ENCODE measurements around the gene GINS1.
A peak's percentile ranks its signal among the peaks of the same experiment; 100 is the strongest.
"Not testable (repeated sequence)": the region's sequence is repeated elsewhere in the genome, so short reads cannot be mapped to it uniquely, and the experiment has no call there.

The GINS1 gene

GRCh38 chr20:25389858-25390537 is 17.5 kb upstream of the GINS1 start:
- peak; percentile 5 for DNase-seq (ENCODE audit: low read depth)

DNA sequence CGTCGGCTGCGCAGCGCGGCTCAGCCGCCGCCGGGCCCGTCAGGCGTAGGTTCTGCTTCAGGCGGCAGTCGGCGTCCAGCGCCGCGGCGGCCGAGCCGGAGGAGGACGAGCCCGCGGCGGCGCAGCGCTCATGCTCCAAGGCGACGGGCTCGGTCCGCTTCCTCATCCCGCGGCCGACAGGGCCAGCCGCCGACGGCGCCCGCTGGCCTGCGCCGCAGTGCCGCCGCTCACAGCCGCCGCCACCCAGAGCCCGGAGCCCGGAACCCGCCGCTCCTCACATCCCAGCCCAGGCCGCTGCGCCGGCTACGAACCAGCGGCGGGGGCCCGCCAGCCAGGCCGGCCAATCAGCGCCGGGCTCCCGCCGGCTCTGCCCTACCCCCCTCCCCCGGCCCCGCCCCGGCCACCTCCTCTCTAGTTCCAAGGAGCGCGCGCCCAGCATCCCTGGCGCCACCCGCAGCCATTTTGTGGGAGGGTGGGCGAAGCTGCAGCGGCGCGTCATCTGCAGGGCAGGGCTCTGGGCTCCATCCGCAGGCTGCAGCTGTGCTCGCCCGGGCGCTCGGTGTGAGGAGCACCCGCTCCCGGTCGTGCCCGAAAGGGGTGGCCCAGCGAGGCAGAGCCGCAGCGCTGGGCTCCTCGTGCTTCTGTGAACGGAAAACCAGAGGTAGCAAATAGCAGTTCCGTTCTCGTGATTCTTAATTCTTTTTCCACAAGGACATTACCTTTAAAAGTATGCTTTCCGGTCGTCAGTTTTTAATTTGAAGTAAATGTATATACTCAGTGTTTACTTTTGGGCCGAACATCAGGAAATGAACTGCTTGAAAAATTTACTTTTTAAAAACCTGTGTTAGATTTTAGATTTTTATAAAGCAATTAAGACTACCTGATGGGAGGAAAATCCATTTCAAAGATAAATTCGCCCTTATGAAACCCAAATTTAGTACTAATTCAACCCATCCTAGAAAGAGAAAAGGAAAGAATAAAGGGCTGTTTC is 16.6 kb upstream of the GINS1 start, which contains the start of gene ABHD12:
Gene ABHD12, minus strand, starts transcription at position 298 of the 991 bp plus-strand sequence. Its CDS starts 132 bp downstream, at position 166.
- DNase-seq (ENCODE audit: low read depth): peak; percentile 92

GRCh38 chr20:25394276-25394675 is 13.2 kb upstream of the GINS1 start:
- DNase-seq (ENCODE audit: low read depth): no peak

DNA sequence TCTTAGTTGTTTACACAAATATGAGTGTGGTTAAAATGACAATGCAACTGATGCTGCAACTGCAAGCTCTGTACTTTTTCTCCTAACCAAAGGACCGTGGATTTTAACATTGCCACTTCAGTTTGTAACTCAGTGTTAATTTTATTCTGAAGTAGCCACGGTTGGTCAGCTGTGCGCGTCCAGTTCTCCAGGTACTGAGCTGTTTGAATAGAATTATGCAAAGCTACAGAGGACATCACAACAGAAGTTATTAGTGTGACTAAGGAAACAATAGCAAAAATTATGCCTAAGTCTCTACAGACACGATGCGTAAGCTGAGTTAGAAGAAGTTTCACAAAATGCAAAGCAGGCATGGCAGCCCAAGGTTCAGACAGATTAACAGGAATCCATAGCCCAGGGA is 12.5 kb upstream of the GINS1 start:
- no peak for DNase-seq (ENCODE audit: low read depth)

- no peak for DNase-seq (ENCODE audit: low read depth)
These were observed 10.4 kb upstream of the GINS1 start for GRCh38 chr20:25397096-25397495.

- no peak for DNase-seq (ENCODE audit: low read depth)
These were observed 9.7 kb upstream of the GINS1 start for GRCh38 chr20:25397821-25398220.

- DNase-seq (ENCODE audit: low read depth): no peak
These were observed 9.0 kb upstream of the GINS1 start for GRCh38 chr20:25398376-25399036.

DNA sequence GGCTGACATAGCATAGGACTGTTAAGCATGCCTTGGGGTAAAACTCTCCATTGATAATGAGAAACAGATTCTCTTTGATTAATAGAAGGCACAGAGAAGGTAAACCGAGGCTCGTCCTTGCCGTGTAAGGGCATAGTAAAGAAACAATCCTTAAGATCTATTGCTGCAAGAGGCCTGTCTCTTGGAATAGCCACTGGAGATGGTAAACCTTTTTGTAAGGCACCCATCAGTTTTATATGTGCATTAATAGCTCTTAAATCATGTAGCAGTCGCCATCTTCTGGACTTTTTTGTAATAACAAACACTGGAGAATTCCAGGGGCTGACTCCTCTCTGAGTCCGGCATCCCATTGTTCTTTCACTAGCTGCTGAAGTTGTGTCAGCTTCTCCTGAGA is 8.4 kb upstream of the GINS1 start:
- no peak for DNase-seq (ENCODE audit: low read depth)

DNA sequence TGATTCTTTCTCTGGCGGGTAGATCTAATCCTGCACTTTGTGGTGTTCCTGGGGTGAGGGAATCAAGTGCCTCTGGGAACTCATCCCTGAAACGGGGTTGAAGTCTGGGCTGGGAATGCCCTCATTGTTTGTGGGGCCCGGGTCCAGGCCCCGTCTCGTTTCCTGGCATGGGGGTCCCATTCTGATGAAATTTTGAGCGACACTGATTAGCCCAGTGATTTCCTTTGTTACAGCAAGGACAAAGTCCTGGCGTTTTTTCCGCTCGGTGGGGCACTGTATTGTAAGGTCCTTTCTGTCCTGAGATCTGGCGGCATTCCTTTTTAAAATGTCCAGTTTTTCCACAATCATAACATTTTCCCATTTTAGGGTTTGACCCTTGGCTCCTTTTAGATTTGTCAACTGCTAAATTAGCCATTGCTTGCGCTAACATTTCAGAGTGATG is 7.2 kb upstream of the GINS1 start:
- not testable (repeated sequence) for DNase-seq (ENCODE audit: low read depth)

GRCh38 chr20:25402583-25402982 is 4.9 kb upstream of the GINS1 start:
- DNase-seq (ENCODE audit: low read depth): no peak

DNA sequence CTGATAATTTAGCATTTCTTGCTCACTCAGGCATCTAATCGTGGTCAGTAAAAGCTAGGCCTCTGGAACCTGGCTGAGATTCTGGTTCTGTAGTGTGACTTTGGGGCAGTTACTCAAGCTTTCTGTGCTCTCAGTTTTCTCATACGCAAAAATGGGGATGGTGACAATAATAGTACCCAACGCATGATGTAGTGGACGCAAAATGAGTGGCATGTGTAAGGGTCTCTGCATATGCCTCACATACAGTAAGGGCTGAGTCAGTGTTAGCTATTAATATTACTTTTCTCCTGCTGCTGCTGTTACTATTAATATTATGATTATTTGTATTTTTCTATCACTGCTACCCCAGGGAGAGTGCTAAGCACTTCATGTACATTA is 686 bp downstream of the GINS1 start:
- no peak for DNase-seq (ENCODE audit: low read depth)

DNA sequence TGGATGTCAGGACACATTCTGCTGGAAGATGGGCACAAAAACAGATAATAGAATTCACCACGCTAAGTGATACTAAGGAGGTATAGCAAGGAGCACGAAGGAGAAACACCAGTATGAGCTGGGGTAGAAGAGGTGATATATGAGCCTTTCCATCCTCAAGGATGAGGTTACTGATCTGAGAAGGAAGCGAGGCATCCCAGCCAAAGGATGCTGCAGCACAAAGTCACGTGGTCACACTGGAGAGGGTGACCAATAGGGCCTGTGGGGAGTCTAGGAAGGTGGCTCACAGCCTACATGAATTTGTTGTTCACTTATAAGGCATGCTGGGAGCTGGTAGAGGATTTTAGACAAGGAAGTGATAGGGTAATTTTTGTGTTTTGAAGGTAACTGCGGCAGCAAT is 1.4 kb downstream of the GINS1 start:
- DNase-seq (ENCODE audit: low read depth): no peak

DNA sequence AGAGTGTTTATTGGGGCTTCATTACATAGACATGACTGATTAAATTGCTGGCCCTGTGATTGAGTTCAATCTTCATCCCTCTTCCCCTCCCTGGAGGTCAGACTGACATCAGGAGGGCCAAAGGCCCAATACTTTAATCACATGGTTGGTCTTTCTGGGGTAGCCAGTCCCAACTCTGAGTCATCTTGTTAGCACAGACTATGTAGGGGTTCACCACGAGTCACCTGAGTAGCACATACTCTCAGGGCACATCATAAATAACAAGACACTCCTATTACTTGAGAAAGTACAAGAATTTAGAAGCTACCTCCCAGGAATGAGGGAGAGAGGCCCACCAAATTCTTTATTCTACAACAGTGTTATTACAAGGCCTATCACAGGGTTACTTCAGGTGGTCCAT is 11.3 kb downstream of the GINS1 start:
- no peak for DNase-seq (ENCODE audit: low read depth)

DNA sequence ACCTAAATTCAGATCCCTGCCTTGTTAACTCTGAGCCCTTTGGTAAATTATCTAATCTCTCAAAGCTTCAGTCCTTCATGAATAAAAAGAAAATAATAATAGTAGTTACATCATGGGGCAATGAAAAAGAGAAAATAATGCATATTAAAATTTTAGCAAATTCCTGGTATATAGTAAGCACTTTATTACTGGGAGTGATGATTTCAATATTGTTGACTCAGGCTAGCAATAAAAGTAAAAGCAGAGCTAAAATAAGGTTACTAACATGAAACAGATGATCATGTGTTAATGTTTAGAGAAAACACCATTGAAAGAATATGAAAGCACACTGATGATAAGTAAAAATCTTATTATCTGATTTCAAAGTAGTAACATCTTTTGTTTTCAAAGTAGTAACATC is 13.6 kb downstream of the GINS1 start:
- no peak for DNase-seq (ENCODE audit: low read depth)

GRCh38 chr20:25422032-25422431 is 14.6 kb downstream of the GINS1 start:
- no peak for DNase-seq (ENCODE audit: low read depth)

DNA sequence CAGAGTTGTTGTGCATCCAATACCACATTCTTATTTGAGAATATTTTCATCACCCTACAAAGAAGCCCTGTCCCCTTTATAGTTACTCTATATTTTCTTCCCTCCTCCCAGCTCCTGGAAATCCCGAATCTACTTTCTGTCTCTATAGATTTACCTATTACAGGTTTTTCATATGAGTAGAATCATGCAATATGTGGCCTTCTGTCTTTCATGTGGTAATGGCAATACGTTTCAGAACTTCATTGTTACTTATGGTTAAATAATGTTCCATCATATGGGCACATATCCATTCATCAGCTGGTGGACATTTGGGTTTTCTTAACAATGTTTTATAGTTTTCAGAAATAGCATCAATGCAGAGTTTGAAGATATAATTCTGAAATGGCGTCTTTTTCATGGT is 17.1 kb downstream of the GINS1 start:
- no peak for DNase-seq (ENCODE audit: low read depth)

DNA sequence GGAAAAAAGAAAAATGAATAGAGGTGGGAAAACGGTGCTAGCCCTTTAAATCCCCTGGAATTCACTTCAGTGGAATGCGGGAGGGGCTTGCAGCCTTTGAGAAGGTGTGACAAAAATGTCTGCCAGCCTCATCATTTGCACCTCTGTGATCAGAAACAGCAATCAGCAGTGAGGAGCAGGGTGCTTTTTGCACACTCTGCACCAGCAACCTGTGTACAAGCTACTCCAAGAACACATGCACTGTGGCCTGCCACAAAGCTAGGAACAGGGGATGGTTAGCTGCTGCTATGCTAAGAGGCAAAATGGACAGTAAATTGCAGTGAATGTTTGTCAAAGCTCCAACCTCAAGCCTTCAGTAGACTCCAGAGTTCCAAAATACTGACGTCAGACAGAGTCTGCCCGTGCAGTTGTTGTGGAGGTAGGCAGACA is 29.7 kb downstream of the GINS1 start:
- no peak for DNase-seq (ENCODE audit: low read depth)

DNA sequence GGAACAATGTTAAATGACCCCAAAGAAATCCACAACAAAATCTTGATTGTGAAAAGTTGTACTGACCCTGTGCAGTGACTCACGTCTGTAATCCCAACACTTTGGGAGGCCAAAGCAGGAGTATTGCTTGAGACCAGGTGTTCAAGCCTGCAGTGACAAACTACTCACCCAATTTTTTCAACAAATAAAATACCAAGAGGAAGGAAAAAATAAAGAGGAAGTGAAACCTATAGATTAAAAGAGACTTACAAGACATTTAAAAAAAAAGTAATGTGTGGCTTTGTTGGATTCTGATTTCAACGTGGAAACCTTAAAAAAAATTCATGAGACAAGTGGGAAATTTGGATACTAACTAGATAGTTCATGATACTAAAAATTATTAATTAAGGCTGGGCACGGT is 31.9 kb downstream of the GINS1 start:
- no peak for DNase-seq (ENCODE audit: low read depth)

- DNase-seq (ENCODE audit: low read depth): no peak
These were observed 37.1 kb downstream of the GINS1 start for GRCh38 chr20:25444556-25444955.

- DNase-seq (ENCODE audit: low read depth): no peak
These were observed 40.2 kb downstream of the GINS1 start for GRCh38 chr20:25447671-25448070.

- DNase-seq (ENCODE audit: low read depth): no peak
These were observed 44.9 kb downstream of the GINS1 start for GRCh38 chr20:25452333-25452732.

DNA sequence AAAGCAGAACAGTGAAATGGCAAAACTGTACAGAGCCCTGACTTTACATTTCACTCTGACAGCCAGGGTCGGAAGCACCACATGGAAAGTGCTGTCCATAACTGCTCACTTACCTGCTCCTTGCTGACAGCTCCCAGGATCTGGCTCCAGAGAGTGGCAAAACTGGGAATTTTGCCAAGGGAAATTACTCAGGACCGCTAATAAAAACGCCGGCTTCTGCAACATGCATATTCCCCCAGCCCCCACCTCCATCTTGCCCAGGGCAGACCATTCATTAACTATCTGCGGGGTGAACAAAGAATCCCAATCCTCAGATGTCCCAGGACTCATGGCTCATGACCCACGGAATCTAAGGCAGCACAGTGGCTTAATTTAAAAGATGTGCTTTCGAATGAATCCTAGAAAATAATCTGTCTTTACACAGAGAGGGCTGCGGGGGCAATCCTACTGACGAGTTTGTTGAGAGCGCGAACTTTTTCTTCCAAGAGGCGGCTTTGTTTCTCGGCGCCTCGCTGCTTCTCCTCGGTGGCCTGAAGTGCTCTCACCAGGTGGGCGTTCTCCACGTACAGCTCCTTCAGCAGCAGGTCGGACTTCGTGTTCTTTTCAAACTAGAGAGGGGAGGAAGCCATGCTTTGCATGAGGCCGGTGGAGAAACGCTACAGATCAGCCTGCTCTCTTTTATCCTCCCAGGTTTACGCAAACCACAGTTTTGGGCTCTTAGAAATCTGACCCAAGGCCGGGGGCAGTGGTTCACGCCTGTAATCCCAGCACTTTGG is 45.8 kb downstream of the GINS1 start:
- DNase-seq (ENCODE audit: low read depth): no peak

Measured in activated T-helper 1 cell treated with Interleukin-2 at 50 U/mL for 16 hours (primary cell).